ENCODE results near the gene WDR70. TPM values are rescaled to one million over a fixed set of nuclear protein-coding genes. Genes with fewer than 3 reads are reported as not detected.

The WDR70 gene
- total RNA-seq, 1 experiment from 2014 or later, result 40.2 TPM

DNA sequence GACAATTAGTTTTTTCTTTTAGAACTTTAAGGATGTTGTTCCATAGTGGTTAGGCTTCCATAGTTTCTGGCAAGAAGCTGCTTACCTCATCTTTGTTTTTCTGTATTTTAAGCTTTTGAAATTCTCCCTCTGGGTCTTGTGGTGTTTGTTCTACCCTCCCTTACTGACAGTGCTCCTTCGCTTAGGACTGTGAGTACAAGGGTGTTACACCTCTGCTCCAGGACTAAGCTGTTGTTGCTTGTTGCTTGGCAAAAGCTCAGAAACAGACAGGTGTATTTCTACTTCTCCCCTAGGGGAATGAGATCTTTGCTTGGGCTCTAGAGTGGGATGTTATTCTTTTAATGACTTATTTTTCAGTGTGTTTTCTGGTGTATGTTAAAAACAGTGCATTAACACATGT lies 225.2 kb downstream of the WDR70 start:
- no peak overlapping the region for H3K27ac Mint-ChIP-seq (ENCODE audit: unreplicated experiment)
- Histone ChIP-seq H3K27me3 (replicated peaks; ENCODE audit: control insufficient read depth, insufficient read depth, low read length) (no peaks in the 10 kb centered on the region), H3K4me1 (no peaks in the 10 kb centered on the region), H3K4me3 (ENCODE audit: low read depth, low read length) (no peak overlapping the region), H3K36me3 (ENCODE audit: control insufficient read depth, insufficient read depth, low read length) (no peaks in the 10 kb centered on the region), H3K9me3 (peaks cover 8% of the 10 kb centered on the region; the same call in 1 of the 2 replicates)
- TF ChIP-seq, protein P1, sequence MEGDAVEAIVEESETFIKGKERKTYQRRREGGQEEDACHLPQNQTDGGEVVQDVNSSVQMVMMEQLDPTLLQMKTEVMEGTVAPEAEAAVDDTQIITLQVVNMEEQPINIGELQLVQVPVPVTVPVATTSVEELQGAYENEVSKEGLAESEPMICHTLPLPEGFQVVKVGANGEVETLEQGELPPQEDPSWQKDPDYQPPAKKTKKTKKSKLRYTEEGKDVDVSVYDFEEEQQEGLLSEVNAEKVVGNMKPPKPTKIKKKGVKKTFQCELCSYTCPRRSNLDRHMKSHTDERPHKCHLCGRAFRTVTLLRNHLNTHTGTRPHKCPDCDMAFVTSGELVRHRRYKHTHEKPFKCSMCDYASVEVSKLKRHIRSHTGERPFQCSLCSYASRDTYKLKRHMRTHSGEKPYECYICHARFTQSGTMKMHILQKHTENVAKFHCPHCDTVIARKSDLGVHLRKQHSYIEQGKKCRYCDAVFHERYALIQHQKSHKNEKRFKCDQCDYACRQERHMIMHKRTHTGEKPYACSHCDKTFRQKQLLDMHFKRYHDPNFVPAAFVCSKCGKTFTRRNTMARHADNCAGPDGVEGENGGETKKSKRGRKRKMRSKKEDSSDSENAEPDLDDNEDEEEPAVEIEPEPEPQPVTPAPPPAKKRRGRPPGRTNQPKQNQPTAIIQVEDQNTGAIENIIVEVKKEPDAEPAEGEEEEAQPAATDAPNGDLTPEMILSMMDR (IDR thresholded peaks at IDR 0.05; ENCODE audit: insufficient read depth in 1 of 2, low read depth in 1 of 2, low read length in 1 of 2, severe bottlenecking in 1 of 2, unreplicated experiment in 1 of 2), result no peak
- no TSS peak for BruUV-seq (replicated peaks)
- no peaks in the 10 kb centered on the region for H3K4me1 Mint-ChIP-seq (ENCODE audit: low read depth, unreplicated experiment)
- POLR2A ChIA-PET, result no interaction called here
- no peak overlapping the region for H3K4me3 Mint-ChIP-seq (ENCODE audit: unreplicated experiment)
- H3K36me3 Mint-ChIP-seq (ENCODE audit: insufficient read depth, unreplicated experiment), result peaks cover 10% of the 10 kb centered on the region
- intact Hi-C loops (cut with micrococcal nuclease; ENCODE audit: unreplicated experiment), result no loop called here
- CTCF ChIA-PET, result no interaction called here
- H3K9me3 Mint-ChIP-seq (ENCODE audit: unreplicated experiment), result peaks cover 10% of the 10 kb centered on the region
- no peak for DNase-seq
- no peaks in the 10 kb centered on the region for H3K27me3 Mint-ChIP-seq (ENCODE audit: insufficient read depth, unreplicated experiment)

DNA sequence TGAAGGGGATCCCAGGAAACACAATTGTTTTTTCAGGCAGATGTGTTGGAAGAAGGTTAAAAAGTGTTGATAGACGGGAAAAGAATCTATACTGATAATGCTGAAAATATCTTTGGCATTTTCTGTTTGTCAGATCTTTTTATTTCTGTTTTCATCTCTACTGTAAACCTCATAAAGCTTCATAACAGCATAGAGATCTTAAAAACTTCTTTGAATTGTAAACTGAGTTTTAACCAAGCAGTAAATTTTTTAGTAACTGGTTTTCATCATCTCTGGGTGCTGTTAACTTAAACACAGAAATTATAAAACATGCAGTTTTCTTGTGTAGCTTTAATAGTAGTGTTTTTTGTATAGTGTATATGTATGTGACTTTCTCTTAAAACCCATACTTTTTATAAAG lies 227.0 kb downstream of the WDR70 start:
- ChIA-PET CTCF (no interaction called here), POLR2A (no interaction called here)
- DNase-seq, result no peak
- H3K4me1 Mint-ChIP-seq (ENCODE audit: low read depth, unreplicated experiment), result no peaks in the 10 kb centered on the region
- Histone ChIP-seq H3K4me3 (ENCODE audit: low read depth, low read length) (no peak overlapping the region), H3K4me1 (no peaks in the 10 kb centered on the region), H3K9me3 (peaks cover 2% of the 10 kb centered on the region; the same call in 1 of the 2 replicates), H3K27me3 (replicated peaks; ENCODE audit: control insufficient read depth, insufficient read depth, low read length) (no peaks in the 10 kb centered on the region), H3K36me3 (ENCODE audit: control insufficient read depth, insufficient read depth, low read length) (no peaks in the 10 kb centered on the region)
- H3K27ac Mint-ChIP-seq (ENCODE audit: unreplicated experiment), result no peak overlapping the region
- H3K9me3 Mint-ChIP-seq (ENCODE audit: unreplicated experiment), result peaks cover 5% of the 10 kb centered on the region
- BruUV-seq (replicated peaks), result no TSS peak
- peaks cover 10% of the 10 kb centered on the region for H3K36me3 Mint-ChIP-seq (ENCODE audit: insufficient read depth, unreplicated experiment)
- TF ChIP-seq, protein P1 (IDR thresholded peaks at IDR 0.05; ENCODE audit: insufficient read depth in 1 of 2, low read depth in 1 of 2, low read length in 1 of 2, severe bottlenecking in 1 of 2, unreplicated experiment in 1 of 2), result no peak
- no peaks in the 10 kb centered on the region for H3K27me3 Mint-ChIP-seq (ENCODE audit: insufficient read depth, unreplicated experiment)
- intact Hi-C loops (cut with micrococcal nuclease; ENCODE audit: unreplicated experiment), result no loop called here
- no peak overlapping the region for H3K4me3 Mint-ChIP-seq (ENCODE audit: unreplicated experiment)

DNA sequence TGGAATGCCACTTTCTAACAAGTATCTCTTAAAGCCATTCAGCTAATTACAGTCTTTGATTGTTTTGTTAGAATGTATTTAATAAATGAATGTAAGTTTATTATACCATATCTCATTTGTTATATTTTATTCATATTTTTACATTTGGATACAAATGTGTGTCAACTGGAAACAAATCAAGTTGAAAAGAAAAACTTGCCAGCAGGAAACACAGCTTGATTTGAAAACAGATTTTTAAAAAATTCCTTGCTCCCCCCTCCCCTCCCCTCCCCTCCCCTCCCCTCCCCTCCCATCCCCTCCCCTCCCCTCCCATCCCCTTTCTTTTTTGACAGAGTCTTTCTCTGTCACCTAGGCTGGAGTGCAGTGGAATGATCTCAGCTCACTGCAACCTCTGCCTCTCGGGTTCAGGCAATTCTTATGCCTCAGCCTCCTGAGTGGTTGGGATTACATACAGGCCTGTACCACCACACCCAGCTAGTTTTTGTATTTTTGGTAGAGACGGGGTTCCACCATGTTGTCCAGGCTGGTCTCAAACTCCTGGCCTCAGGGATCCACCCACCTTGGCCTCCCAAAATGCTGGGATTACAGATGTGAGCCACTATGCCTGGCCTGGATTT lies 227.6 kb downstream of the WDR70 start:
- Histone ChIP-seq H3K9me3 (no peaks in the 10 kb centered on the region), H3K36me3 (ENCODE audit: control insufficient read depth, insufficient read depth, low read length) (no peaks in the 10 kb centered on the region), H3K4me1 (no peaks in the 10 kb centered on the region), H3K4me3 (ENCODE audit: low read depth, low read length) (no peak overlapping the region), H3K27me3 (replicated peaks; ENCODE audit: control insufficient read depth, insufficient read depth, low read length) (no peaks in the 10 kb centered on the region)
- peaks cover 10% of the 10 kb centered on the region for H3K36me3 Mint-ChIP-seq (ENCODE audit: insufficient read depth, unreplicated experiment)
- TF ChIP-seq, protein P1 (IDR thresholded peaks at IDR 0.05; ENCODE audit: insufficient read depth in 1 of 2, low read depth in 1 of 2, low read length in 1 of 2, severe bottlenecking in 1 of 2, unreplicated experiment in 1 of 2), result no peak
- DNase-seq, result no peak
- no peaks in the 10 kb centered on the region for H3K4me1 Mint-ChIP-seq (ENCODE audit: low read depth, unreplicated experiment)
- H3K4me3 Mint-ChIP-seq (ENCODE audit: unreplicated experiment), result no peak overlapping the region
- no peaks in the 10 kb centered on the region for H3K27me3 Mint-ChIP-seq (ENCODE audit: insufficient read depth, unreplicated experiment)
- CTCF ChIA-PET, result no interaction called here
- H3K27ac Mint-ChIP-seq (ENCODE audit: unreplicated experiment), result no peak overlapping the region
- BruUV-seq (replicated peaks), result no TSS peak
- POLR2A ChIA-PET, result interaction anchor here (0.6 kb wide), 1 partner anchor 221 kb away, joined by 3 read pairs; no protein-coding TSS in a partner anchor
- H3K9me3 Mint-ChIP-seq (ENCODE audit: unreplicated experiment), result no peaks in the 10 kb centered on the region
- intact Hi-C loops (cut with micrococcal nuclease; ENCODE audit: unreplicated experiment), result no loop called here
